ENCODE measurements around the gene BBS4. TPM values are rescaled to one million over a fixed set of nuclear protein-coding genes. Genes with fewer than 3 reads are reported as not detected.
"Not testable (repeated sequence)": the region's sequence is repeated elsewhere in the genome, so short reads cannot be mapped to it uniquely, and the experiment has no call there.

BBS4 gene
- 10 to 100 TPM; 18.9 to 23.6 (median 20.2) TPM for polyA plus RNA-seq

GRCh38 chr15:72685925-72686794 lies at the start of gene BBS4, which contains the start of gene HIGD2B:
TSS of gene BBS4 (plus strand) at chr15:72686207. CDS start at chr15:72686228, 21 bp downstream.
TSS of gene HIGD2B (minus strand) at chr15:72686182. CDS start at chr15:72676374, 9,808 bp downstream.
- peak within 1 kb of the TSS; percentile 93 to 99 (median 96) for H3K4me3 Mint-ChIP-seq
- no peaks in the 10 kb centered on the region for H3K9me3 Mint-ChIP-seq
- peaks cover 18 to 22% of the 10 kb centered on the region in 2 donors for H3K4me1 Mint-ChIP-seq
- DNase-seq: peak; percentile 88 to 89 (median 89)
- peaks cover 4 to 18% (median 10%) of the 10 kb centered on the region in 3 donors for H3K27me3 Mint-ChIP-seq (ENCODE audit: low read depth in 3 of 3)
- H3K36me3 Mint-ChIP-seq: no peaks in the 10 kb centered on the region
- peak within 1 kb of the TSS; percentile 92 to 98 (median 96) for H3K27ac Mint-ChIP-seq

GRCh38 chr15:72636519-72637282 lies 49.3 kb upstream of the BBS4 start:
- H3K9me3 Mint-ChIP-seq; H3K27me3 Mint-ChIP-seq (ENCODE audit: low read depth in 3 of 3); H3K4me1 Mint-ChIP-seq; H3K36me3 Mint-ChIP-seq; H3K27ac Mint-ChIP-seq: not testable (repeated sequence)
- H3K4me3 Mint-ChIP-seq: peak overlapping the region in 3 of 5 donors; percentile 29 to 58 (median 56)
- peak; percentile 44 to 74 (median 69) for DNase-seq

- not testable (repeated sequence) for H3K36me3 Mint-ChIP-seq; H3K9me3 Mint-ChIP-seq; H3K4me3 Mint-ChIP-seq; H3K27me3 Mint-ChIP-seq (ENCODE audit: low read depth in 3 of 3); DNase-seq; H3K4me1 Mint-ChIP-seq; H3K27ac Mint-ChIP-seq
Measured at GRCh38 chr15:72639759-72640483, 46.1 kb upstream of the BBS4 start.

GRCh38 chr15:72642271-72642670 lies 43.7 kb upstream of the BBS4 start:
- H3K36me3 Mint-ChIP-seq; H3K27ac Mint-ChIP-seq; DNase-seq; H3K4me3 Mint-ChIP-seq; H3K9me3 Mint-ChIP-seq; H3K27me3 Mint-ChIP-seq (ENCODE audit: low read depth in 3 of 3); H3K4me1 Mint-ChIP-seq: not testable (repeated sequence)

- H3K36me3 Mint-ChIP-seq; H3K4me3 Mint-ChIP-seq; H3K9me3 Mint-ChIP-seq; DNase-seq; H3K4me1 Mint-ChIP-seq; H3K27ac Mint-ChIP-seq; H3K27me3 Mint-ChIP-seq (ENCODE audit: low read depth in 3 of 3): not testable (repeated sequence)
Measured at GRCh38 chr15:72648631-72649253, 37.3 kb upstream of the BBS4 start.

GRCh38 chr15:72654397-72654796 lies 31.6 kb upstream of the BBS4 start, which contains the start of gene GOLGA6B:
TSS of gene GOLGA6B (plus strand) at chr15:72654697. CDS start at chr15:72654738, 41 bp downstream.
- not testable (repeated sequence) for H3K27ac Mint-ChIP-seq; H3K27me3 Mint-ChIP-seq (ENCODE audit: low read depth in 3 of 3); H3K36me3 Mint-ChIP-seq; H3K9me3 Mint-ChIP-seq; H3K4me3 Mint-ChIP-seq; H3K4me1 Mint-ChIP-seq; DNase-seq

GRCh38 chr15:72656014-72656413 lies 30.0 kb upstream of the BBS4 start:
- not testable (repeated sequence) for H3K4me3 Mint-ChIP-seq; H3K36me3 Mint-ChIP-seq; H3K4me1 Mint-ChIP-seq; H3K9me3 Mint-ChIP-seq; H3K27ac Mint-ChIP-seq; H3K27me3 Mint-ChIP-seq (ENCODE audit: low read depth in 3 of 3); DNase-seq

- not testable (repeated sequence) for H3K36me3 Mint-ChIP-seq; H3K4me3 Mint-ChIP-seq; H3K27me3 Mint-ChIP-seq (ENCODE audit: low read depth in 3 of 3); H3K9me3 Mint-ChIP-seq; DNase-seq; H3K27ac Mint-ChIP-seq; H3K4me1 Mint-ChIP-seq
Measured at GRCh38 chr15:72661081-72661480, 24.9 kb upstream of the BBS4 start.

GRCh38 chr15:72663931-72664330 lies 22.1 kb upstream of the BBS4 start:
- H3K27ac Mint-ChIP-seq: not testable (repeated sequence)

GRCh38 chr15:72665706-72666105 lies 20.3 kb upstream of the BBS4 start:
- not testable (repeated sequence) for H3K4me3 Mint-ChIP-seq; H3K9me3 Mint-ChIP-seq; H3K4me1 Mint-ChIP-seq; H3K36me3 Mint-ChIP-seq; DNase-seq; H3K27me3 Mint-ChIP-seq (ENCODE audit: low read depth in 3 of 3); H3K27ac Mint-ChIP-seq

More at GRCh38 chr15:72663931-72664330, 22.1 kb upstream of the BBS4 start:
- not testable (repeated sequence) for H3K27me3 Mint-ChIP-seq (ENCODE audit: low read depth in 3 of 3); H3K4me3 Mint-ChIP-seq; H3K36me3 Mint-ChIP-seq; H3K9me3 Mint-ChIP-seq; DNase-seq; H3K4me1 Mint-ChIP-seq

- H3K36me3 Mint-ChIP-seq, H3K4me3 Mint-ChIP-seq: not testable (repeated sequence)
Measured at GRCh38 chr15:72669803-72670202, 16.2 kb upstream of the BBS4 start.

GRCh38 chr15:72670656-72671352 lies 15.2 kb upstream of the BBS4 start:
- H3K9me3 Mint-ChIP-seq; H3K36me3 Mint-ChIP-seq; H3K4me1 Mint-ChIP-seq; H3K27me3 Mint-ChIP-seq (ENCODE audit: low read depth in 3 of 3): not testable (repeated sequence)
- peak overlapping the region; percentile 75 to 88 (median 87) for H3K4me3 Mint-ChIP-seq
- peak; percentile 62 to 68 (median 64) for DNase-seq
- H3K27ac Mint-ChIP-seq: peak overlapping the region in 4 of 6 donors; percentile 18 to 84 (median 66)

More at GRCh38 chr15:72669803-72670202, 16.2 kb upstream of the BBS4 start:
- DNase-seq; H3K27me3 Mint-ChIP-seq (ENCODE audit: low read depth in 3 of 3); H3K27ac Mint-ChIP-seq; H3K4me1 Mint-ChIP-seq; H3K9me3 Mint-ChIP-seq: not testable (repeated sequence)

GRCh38 chr15:72671525-72671924 lies 14.5 kb upstream of the BBS4 start:
- peaks cover 0 to 8% (median 4%) of the 10 kb centered on the region in 3 donors for H3K27me3 Mint-ChIP-seq (ENCODE audit: low read depth in 3 of 3)
- H3K4me1 Mint-ChIP-seq: peaks cover 3 to 8% of the 10 kb centered on the region in 2 donors
- H3K27ac Mint-ChIP-seq: no peak overlapping the region
- DNase-seq: no peak
- H3K9me3 Mint-ChIP-seq: no peaks in the 10 kb centered on the region
- H3K4me3 Mint-ChIP-seq: no peak overlapping the region
- H3K36me3 Mint-ChIP-seq: no peaks in the 10 kb centered on the region
